HPDE6-E6E7 (cell line): Measurements from ENCODE around the gene CAMK2D.
A peak's percentile ranks its signal among the peaks of the same experiment; 100 is the strongest.

Experiments used
- DNase-seq: peaks from one replicate; pipeline ENCODE4 v3.0.0; 2011; ENCODE audit warnings: missing footprints; ENCODE audit errors: extremely low spot score

Gene CAMK2D

GRCh38 chr4:113524096-113524495 lies 237.4 kb downstream of the CAMK2D start:
- no peak for DNase-seq

- no peak for DNase-seq
These were observed 239.1 kb downstream of the CAMK2D start for GRCh38 chr4:113522433-113522832.

GRCh38 chr4:113513382-113513781 lies 248.2 kb downstream of the CAMK2D start:
- no peak for DNase-seq

GRCh38 chr4:113512880-113513279 lies 248.7 kb downstream of the CAMK2D start:
- DNase-seq: no peak

- no peak for DNase-seq
These were observed 249.6 kb downstream of the CAMK2D start for GRCh38 chr4:113511944-113512343.

- DNase-seq: no peak
These were observed 251.7 kb downstream of the CAMK2D start for GRCh38 chr4:113509851-113510250.

- no peak for DNase-seq
These were observed 256.5 kb downstream of the CAMK2D start for GRCh38 chr4:113505044-113505443.

- no peak for DNase-seq
These were observed 257.1 kb downstream of the CAMK2D start for GRCh38 chr4:113504422-113504821.

GRCh38 chr4:113503691-113504090 lies 257.8 kb downstream of the CAMK2D start:
- DNase-seq: no peak

- no peak for DNase-seq
These were observed 258.6 kb downstream of the CAMK2D start for GRCh38 chr4:113502906-113503305.

GRCh38 chr4:113502476-113502875 lies 259.1 kb downstream of the CAMK2D start:
- DNase-seq: no peak

GRCh38 chr4:113500424-113500823 lies 261.1 kb downstream of the CAMK2D start:
- DNase-seq: no peak

GRCh38 chr4:113499696-113500095 lies 261.8 kb downstream of the CAMK2D start:
- no peak for DNase-seq

- no peak for DNase-seq
These were observed 262.4 kb downstream of the CAMK2D start for GRCh38 chr4:113499166-113499565.

GRCh38 chr4:113497154-113497884 lies 264.2 kb downstream of the CAMK2D start:
- DNase-seq: no peak

- no peak for DNase-seq
These were observed 264.8 kb downstream of the CAMK2D start for GRCh38 chr4:113496698-113497097.

- DNase-seq: no peak
These were observed 265.7 kb downstream of the CAMK2D start for GRCh38 chr4:113495790-113496189.

- no peak for DNase-seq
These were observed 278.4 kb downstream of the CAMK2D start for GRCh38 chr4:113483131-113483530.

GRCh38 chr4:113482325-113482724 lies 279.2 kb downstream of the CAMK2D start:
- DNase-seq: no peak

GRCh38 chr4:113481820-113482219 lies 279.7 kb downstream of the CAMK2D start:
- no peak for DNase-seq

- DNase-seq: no peak
These were observed 281.4 kb downstream of the CAMK2D start for GRCh38 chr4:113480109-113480508.

- no peak for DNase-seq
These were observed 283.5 kb downstream of the CAMK2D start for GRCh38 chr4:113478032-113478431.

- peak; percentile 23 for DNase-seq
These were observed 284.7 kb downstream of the CAMK2D start for GRCh38 chr4:113476800-113477199.

- DNase-seq: peak; percentile 39
These were observed 287.5 kb downstream of the CAMK2D start for GRCh38 chr4:113474017-113474416.
